Endothelial cell of umbilical vein (primary cell): Measurements from ENCODE around the gene CRYBA4. TPM values are rescaled to one million over a fixed set of nuclear protein-coding genes. Genes with fewer than 3 reads are reported as not detected.

Source experiments
- BruUV-seq: library from RNA; stranded (reverse); fragments of 400-500 nt; replicated peaks from 2 replicates; lab custom pipeline; 2021; lab: Mats Ljungman, UMichigan
- CTCF ChIA-PET: fragments of 300-600, 350-600 bp; sonication (Branson Sonifier 250); formaldehyde crosslinking; loops from one replicate; lab custom pipeline; 2021; ENCODE audit warnings: antibody characterized with exemption, inconsistent platforms; lab: Charles Lee
- POLR2A ChIA-PET: fragments of 300-600, 350-600 bp; sonication (Branson Sonifier 250); formaldehyde crosslinking; loops from one replicate; lab custom pipeline; 2021; ENCODE audit warnings: antibody characterized with exemption, inconsistent platforms; lab: Charles Lee
- DNase-seq: peaks from one replicate; pipeline ENCODE4 v3.0.0-alpha.2; 2011; ENCODE audit warnings: low read depth, low spot score
- FAIRE-seq: peaks from 2 replicates; lab custom pipeline; 2011; peaks lifted over from hg19 to GRCh38; lab: Jason Lieb, UNC
- H2AFZ ChIP-seq: 2 replicates; pipeline ENCODE4 v1.6.0; 2012; ENCODE audit warnings: low read depth, low read length, control low read depth, inconsistent platforms
- H3K27ac ChIP-seq: 2 replicates; pipeline ENCODE4 v1.5.1; 2011; ENCODE audit warnings: low read depth, mild to moderate bottlenecking, control low read depth, low read length, moderate library complexity; ENCODE audit not compliant: insufficient read depth
- H3K27me3 ChIP-seq, 2 experiments: 2 replicates each; pipeline versions ENCODE4 v1.6.0 to v1.6.1; 2011; ENCODE audit warnings: low read length in 2 of 2, mixed read lengths in 1 of 2; ENCODE audit not compliant: control insufficient read depth in 2 of 2, insufficient read depth in 2 of 2
- H3K36me3 ChIP-seq, 2 experiments: 2 replicates in 1 of 2; 3 replicates in 1 of 2; pipeline ENCODE4 v1.5.1; 2011; ENCODE audit warnings: low read length in 2 of 2, mild to moderate bottlenecking in 1 of 2, moderate library complexity in 1 of 2; ENCODE audit not compliant: control insufficient read depth in 2 of 2, insufficient read depth in 2 of 2; ENCODE audit errors: extremely low read depth in 1 of 2
- H3K4me1 ChIP-seq: 3 replicates; pipeline ENCODE4 v1.5.1; 2011; ENCODE audit warnings: mild to moderate bottlenecking, low read length; ENCODE audit not compliant: control insufficient read depth, insufficient read depth; ENCODE audit errors: extremely low read depth
- H3K4me2 ChIP-seq: 2 replicates; pipeline ENCODE4 v1.6.1; 2011; ENCODE audit warnings: low read length, control low read depth, mixed read lengths; ENCODE audit not compliant: insufficient read depth
- H3K4me3 ChIP-seq, 3 experiments: fragments of 200-600 bp in 1 of 3; sonication (generic), shearing (Covaris generic) in 1 of 3; replicated peaks in 1 of 3; 2 replicates each; pipeline ENCODE4 v1.5.1; 2011 to 2016; ENCODE audit warnings: control low read depth in 3 of 3, low read length in 3 of 3, mild to moderate bottlenecking in 2 of 3, inconsistent platforms in 1 of 3, low read depth in 1 of 3, moderate library complexity in 1 of 3; ENCODE audit not compliant: insufficient read depth in 1 of 3
- H3K79me2 ChIP-seq: 2 replicates; pipeline ENCODE4 v1.6.0; 2012; ENCODE audit warnings: low read length, inconsistent platforms; ENCODE audit not compliant: control insufficient read depth, insufficient read depth
- H3K9ac ChIP-seq: replicated peaks from 2 replicates; pipeline ENCODE3; 2011; ENCODE audit warnings: low read length, control low read depth; ENCODE audit not compliant: insufficient read depth; ENCODE audit errors: extremely low read depth
- H3K9me1 ChIP-seq: replicated peaks from 3 replicates; pipeline ENCODE4 v1.6.0; 2011; ENCODE audit warnings: mild to moderate bottlenecking, low read length; ENCODE audit not compliant: control insufficient read depth, insufficient read depth; ENCODE audit errors: extremely low read depth
- H3K9me3 ChIP-seq: replicated peaks from 2 replicates; pipeline ENCODE4 v1.5.1; 2012; ENCODE audit warnings: low read length, inconsistent platforms; ENCODE audit not compliant: control insufficient read depth, insufficient read depth
- H4K20me1 ChIP-seq: replicated peaks from 2 replicates; pipeline ENCODE3; 2011; ENCODE audit warnings: mild to moderate bottlenecking, low read length; ENCODE audit not compliant: control insufficient read depth, insufficient read depth; ENCODE audit errors: extremely low read depth
- CTCF ChIP-seq, 2 donors: IDR thresholded peaks; 1 replicate in 1 of 2; 2 replicates in 1 of 2; pipeline ENCODE4 v1.5.1; 2011; ENCODE audit warnings: low read length in 2 of 2, mild to moderate bottlenecking in 2 of 2, moderate library complexity in 2 of 2, control low read depth in 1 of 2, inconsistent platforms in 1 of 2, low read depth in 1 of 2; ENCODE audit not compliant: insufficient read depth in 1 of 2; ENCODE audit errors: extremely low read depth in 1 of 2
- EZH2 ChIP-seq: IDR thresholded peaks from 2 replicates; pipeline ENCODE4 v1.6.1; 2012; ENCODE audit warnings: borderline replicate concordance, low read depth, mild to moderate bottlenecking, moderate library complexity, low read length, inconsistent platforms; ENCODE audit not compliant: severe bottlenecking
- FOS ChIP-seq: IDR thresholded peaks from 2 replicates; pipeline ENCODE4 v1.6.1; 2011; ENCODE audit warnings: mild to moderate bottlenecking, low read length, moderate library complexity, borderline replicate concordance; ENCODE audit not compliant: insufficient read depth
- GATA2 ChIP-seq: IDR thresholded peaks from 2 replicates; pipeline ENCODE4 v1.7.0; 2011; ENCODE audit warnings: low read depth, mild to moderate bottlenecking, moderate library complexity, mixed read lengths, low read length; ENCODE audit not compliant: insufficient read length, insufficient read depth
- JUN ChIP-seq: IDR thresholded peaks from 2 replicates; pipeline ENCODE4 v1.6.1; 2011; ENCODE audit warnings: borderline replicate concordance, low read depth; ENCODE audit not compliant: insufficient read length, insufficient read depth
- MAX ChIP-seq: IDR thresholded peaks from 2 replicates; pipeline ENCODE4 v1.6.1; 2011; ENCODE audit not compliant: insufficient read depth, insufficient read length
- POLR2A ChIP-seq: IDR thresholded peaks from 2 replicates; pipeline ENCODE4 v1.6.1; 2012; ENCODE audit warnings: low read depth, mild to moderate bottlenecking, control low read depth, low read length
- dilution Hi-C: fragments of 300-500 bp; cut with MboI; formaldehyde crosslinking; loops from one replicate; pipeline ENCODE4 v1.15.0; 2019; ENCODE audit warnings: low sequenced_read_pairs; ENCODE audit not compliant: extremely low pct_ligation_motif_present
- intact Hi-C: fragments of 100-400 bp; cut with micrococcal nuclease; formaldehyde crosslinking; loops from one replicate; pipeline ENCODE4 v1.10.0; 2022
- polyA plus RNA-seq, 4 experiments: library from polyadenylated mRNA; depleted of rRNA in 3 of 4; stranded (reverse) in 3 of 4; unstranded in 1 of 4; fragments of >200 nt; gene quantifications; 2 replicates each; pipeline versions ENCODE4 v1.2.1 to v1.2.3, GENCODE V29; 2011 to 2012; ENCODE audit warnings: missing spikeins in 1 of 4
- total RNA-seq: library from RNA; stranded (reverse); gene quantifications from 2 replicates; pipeline ENCODE4 v1.2.3, GENCODE V29; 2021

CRYBA4 gene
- total and polyA plus RNA-seq, 2 donors (not counting 3 experiments of a cell fraction or from before 2014, with no cell fraction given): not detected

- Histone ChIP-seq H3K4me3 (no peak overlapping the region), H3K79me2 (no peaks in the 10 kb centered on the region), H3K27ac (no peak overlapping the region), H3K9me3 (no peaks in the 10 kb centered on the region), H3K9ac (no peak overlapping the region), H2AFZ (no peak overlapping the region), H3K27me3 (peaks cover 0 to 5% of the 10 kb centered on the region in 2 experiments), H3K4me1 (no peaks in the 10 kb centered on the region), H3K9me1 (no peaks in the 10 kb centered on the region), H3K36me3 (no peaks in the 10 kb centered on the region), H4K20me1 (no peaks in the 10 kb centered on the region), H3K4me2 (no peak overlapping the region)
- dilution Hi-C loops (no loop called here), intact Hi-C loops (no loop called here)
- ChIA-PET CTCF (no interaction called here), POLR2A (no interaction called here)
- DNase-seq: no peak
- no TSS peak for BruUV-seq
- no peak for TF ChIP-seq JUN
- no peak for TF ChIP-seq GATA2
- TF ChIP-seq POLR2A: no peak
- no peak for TF ChIP-seq CTCF (IDR thresholded peaks at IDR 0.05; ENCODE audit: extremely low read depth in 1 of 2, insufficient read depth in 1 of 2, low read depth in 1 of 2, low read length in 2 of 2)
- no peak for TF ChIP-seq FOS
- TF ChIP-seq EZH2: no peak
- no peak for TF ChIP-seq MAX
- FAIRE-seq: no peak
Measured at GRCh38 chr22:26619510-26619909, 2.3 kb upstream of the CRYBA4 start.
